Ovary (tissue), 3 donors: ENCODE measurements around the gene TCN2.

Experiments used
- CTCF ChIP-seq, 3 donors: fragments of 450-650 bp in 2 of 3; fragments of 200-600 bp in 1 of 3; IDR thresholded peaks; one replicate each; pipeline versions ENCODE4 v1.5.1 to v1.8.0; 2016 to 2022; ENCODE audit warnings: antibody characterized with exemption in 3 of 3, mild to moderate bottlenecking in 1 of 3
- POLR2A ChIP-seq: fragments of 450-650 bp; IDR thresholded peaks from one replicate; pipeline ENCODE4 v1.6.1; 2017; ENCODE audit warnings: antibody characterized with exemption, mild to moderate bottlenecking, moderate library complexity
- donor health status: DM: no; HTN: no; CAD: no.

- TF ChIP-seq CTCF (IDR thresholded peaks at IDR 0.05): no peak
- TF ChIP-seq POLR2A: no peak
Measured at GRCh38 chr22:30674482-30674881, 67.5 kb downstream of the TCN2 start.
